ENCODE results near the gene RPS14. TPM values are rescaled to one million over a fixed set of nuclear protein-coding genes. Genes with fewer than 3 reads are reported as not detected.

Gene RPS14
- total and polyA plus RNA-seq, 2 donors from 2014 or later = 1,504 to 1,994 TPM

GRCh38 chr5:150443242-150444075, 6.1 kb downstream of the RPS14 start:
- peaks cover 7 to 9% (median 9%) of the 10 kb centered on the region in 3 donors for H3K4me1 ChIP-seq (ENCODE audit: control insufficient read depth in 2 of 3, insufficient read depth in 2 of 3, low read depth in 1 of 3, low read length in 3 of 3)
- FAIRE-seq = no peak
- no peak for DNase-seq
- no peaks in the 10 kb centered on the region for H3K27me3 ChIP-seq (ENCODE audit: control insufficient read depth, insufficient read depth, low read length)
- peaks cover 19 to 43% (median 40%) of the 10 kb centered on the region in 3 donors for H3K36me3 ChIP-seq (ENCODE audit: control insufficient read depth in 2 of 3, insufficient read depth in 3 of 3, low read length in 3 of 3)
- intact Hi-C loops (cut with DNase I) = no loop called here
- no peaks in the 10 kb centered on the region for H3K9me3 ChIP-seq (ENCODE audit: control insufficient read depth in 2 of 3, insufficient read depth in 1 of 3, low read length in 3 of 3)
- no peak overlapping the region for H3K27ac ChIP-seq (ENCODE audit: low read depth in 2 of 2, low read length in 2 of 2)
- no peak overlapping the region for H3K4me3 ChIP-seq (ENCODE audit: low read length in 3 of 3)
- TF ChIP-seq CTCF (IDR thresholded peaks at IDR 0.05; ENCODE audit: borderline replicate concordance, extremely low read depth, insufficient read depth) = no peak
- no peak overlapping the region for H3K9ac ChIP-seq (ENCODE audit: low read length in 3 of 3)

DNA sequence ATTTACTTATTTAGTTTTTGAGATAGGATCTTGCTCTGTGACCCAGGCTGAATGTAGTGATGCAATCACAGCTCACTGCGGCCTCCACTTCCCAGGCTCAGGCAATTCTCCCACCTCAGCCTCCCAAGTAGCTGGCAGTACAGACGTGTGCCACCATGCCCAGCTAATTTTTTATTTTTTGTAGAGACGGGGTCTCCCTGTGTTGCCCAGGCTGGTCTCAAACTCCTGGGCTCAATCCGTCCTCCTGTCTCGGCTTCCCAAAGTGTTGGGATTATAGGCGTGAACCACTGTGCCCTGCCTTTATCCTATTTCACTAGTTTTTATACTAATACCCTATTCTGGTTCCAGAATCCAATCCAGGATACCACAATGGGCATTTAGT, 6.8 kb downstream of the RPS14 start:
- Histone ChIP-seq H3K4me3 (ENCODE audit: low read length in 3 of 3) (no peak overlapping the region), H3K27ac (ENCODE audit: low read depth in 2 of 2, low read length in 2 of 2) (no peak overlapping the region), H3K36me3 (ENCODE audit: control insufficient read depth in 2 of 3, insufficient read depth in 3 of 3, low read length in 3 of 3) (peaks cover 17 to 40% (median 40%) of the 10 kb centered on the region in 3 donors), H3K9me3 (ENCODE audit: control insufficient read depth in 2 of 3, insufficient read depth in 1 of 3, low read length in 3 of 3) (no peaks in the 10 kb centered on the region), H3K27me3 (ENCODE audit: control insufficient read depth, insufficient read depth, low read length) (no peaks in the 10 kb centered on the region), H3K9ac (ENCODE audit: low read length in 3 of 3) (no peak overlapping the region), H3K4me1 (ENCODE audit: control insufficient read depth in 2 of 3, insufficient read depth in 2 of 3, low read depth in 1 of 3, low read length in 3 of 3) (peaks cover 0 to 2% (median under 1%) of the 10 kb centered on the region in 3 donors)
- DNase-seq (no peak), FAIRE-seq (no peak)
- intact Hi-C loops (cut with DNase I) = no loop called here
- TF ChIP-seq CTCF (IDR thresholded peaks at IDR 0.05; ENCODE audit: borderline replicate concordance, extremely low read depth, insufficient read depth) = no peak

DNA sequence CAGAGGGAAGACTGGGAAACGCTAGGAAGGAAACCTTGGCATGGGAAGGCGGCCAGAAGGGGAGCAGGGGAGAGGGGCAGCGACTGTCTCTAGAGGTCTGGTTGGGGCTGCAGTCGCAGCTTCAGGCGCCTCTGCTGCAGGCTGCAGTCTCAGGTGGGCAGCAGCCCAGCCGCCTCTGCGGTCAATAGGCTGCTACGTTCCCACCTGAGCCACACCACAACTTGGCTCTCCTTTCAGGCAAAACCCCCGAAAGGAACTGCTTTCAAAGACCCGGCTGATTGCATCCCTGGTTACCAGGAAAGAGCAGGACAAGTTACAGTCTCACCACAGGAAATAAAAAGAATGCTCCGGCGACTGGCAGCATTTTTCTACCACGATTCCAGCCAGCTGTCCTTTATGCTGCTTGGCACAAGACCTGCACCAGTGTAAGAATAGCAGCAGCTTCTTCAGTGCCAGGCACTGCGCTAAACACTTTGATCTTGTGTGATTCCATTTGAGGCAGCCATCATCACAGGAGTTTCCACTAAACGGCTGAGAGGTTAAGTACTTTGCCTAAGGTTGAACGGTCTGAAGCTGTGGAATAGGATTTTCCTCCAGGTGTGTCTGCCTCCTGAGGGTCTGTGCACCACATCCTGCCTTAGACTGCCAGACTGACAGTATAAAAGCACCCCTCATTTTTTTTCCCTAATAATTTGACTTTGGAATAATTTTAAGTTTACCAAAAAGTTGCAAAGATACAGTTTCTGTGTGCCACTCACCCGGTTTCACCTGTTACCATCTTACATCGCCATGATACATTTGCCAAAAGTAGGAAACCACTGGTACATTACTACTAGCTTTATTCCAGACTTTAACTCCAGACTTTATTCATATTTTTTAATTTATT, 7.5 kb downstream of the RPS14 start:
- H3K9me3 ChIP-seq (ENCODE audit: control insufficient read depth in 2 of 3, insufficient read depth in 1 of 3, low read length in 3 of 3) = no peaks in the 10 kb centered on the region
- TF ChIP-seq CTCF (IDR thresholded peaks at IDR 0.05; ENCODE audit: borderline replicate concordance, extremely low read depth, insufficient read depth) = no peak
- no peak overlapping the region for H3K9ac ChIP-seq (ENCODE audit: low read length in 3 of 3)
- intact Hi-C loops (cut with DNase I) = no loop called here
- peaks cover 13 to 36% (median 34%) of the 10 kb centered on the region in 3 donors for H3K36me3 ChIP-seq (ENCODE audit: control insufficient read depth in 2 of 3, insufficient read depth in 3 of 3, low read length in 3 of 3)
- no peak overlapping the region for H3K27ac ChIP-seq (ENCODE audit: low read depth in 2 of 2, low read length in 2 of 2)
- no peaks in the 10 kb centered on the region for H3K27me3 ChIP-seq (ENCODE audit: control insufficient read depth, insufficient read depth, low read length)
- no peak for DNase-seq
- no peaks in the 10 kb centered on the region for H3K4me1 ChIP-seq (ENCODE audit: control insufficient read depth in 2 of 3, insufficient read depth in 2 of 3, low read depth in 1 of 3, low read length in 3 of 3)
- H3K4me3 ChIP-seq (ENCODE audit: low read length in 3 of 3) = no peak overlapping the region
- no peak for FAIRE-seq
